Cerebellar cortex (tissue), 1 donor: ENCODE results near the gene PXK.

Experiments used
- DNase-seq: peaks from one replicate; pipeline ENCODE4 v3.0.0-alpha.2; 2015; ENCODE audit warnings: low spot score

PXK gene

GRCh38 chr3:58466899-58467563, 134.3 kb downstream of the PXK start:
- no peak for DNase-seq

- no peak for DNase-seq
Measured at GRCh38 chr3:58469096-58469495, 136.4 kb downstream of the PXK start.

GRCh38 chr3:58470363-58471024, 137.8 kb downstream of the PXK start:
- no peak for DNase-seq

- DNase-seq = peak; percentile 55
Measured at GRCh38 chr3:58471025-58471887, 138.6 kb downstream of the PXK start.

- no peak for DNase-seq
Measured at GRCh38 chr3:58473275-58473674, 140.6 kb downstream of the PXK start.

GRCh38 chr3:58474348-58474911, 141.7 kb downstream of the PXK start:
- DNase-seq = no peak

GRCh38 chr3:58474967-58475578, 142.4 kb downstream of the PXK start:
- DNase-seq = no peak
